ENCODE data around the gene OR51Q1.

Gene OR51Q1

GRCh38 chr11:5443835-5444393 is 22.0 kb downstream of the OR51Q1 start:
- H3K27me3 ChIP-seq (ENCODE audit: control insufficient read depth in 1 of 2, insufficient read depth in 2 of 2, low read length in 2 of 2) = no peaks in the 10 kb centered on the region
- no peak overlapping the region for H3K4me3 ChIP-seq (ENCODE audit: low read length in 2 of 2)
- no peaks in the 10 kb centered on the region for H3K4me1 ChIP-seq (ENCODE audit: control insufficient read depth, insufficient read depth, low read length)

GRCh38 chr11:5449023-5449422 is 27.1 kb downstream of the OR51Q1 start, which contains the start of gene OR51I2:
OR51I2 (plus strand) TSS chr11:5449323; CDS start chr11:5453489, 4,166 bp downstream.
- peaks cover 0 to 2% of the 10 kb centered on the region in 2 donors for H3K27me3 ChIP-seq (ENCODE audit: control insufficient read depth in 1 of 2, insufficient read depth in 2 of 2, low read length in 2 of 2)
- H3K4me1 ChIP-seq (ENCODE audit: control insufficient read depth, insufficient read depth, low read length) = no peaks in the 10 kb centered on the region
- no peak within 1 kb of the TSS for H3K9ac ChIP-seq (ENCODE audit: low read length in 2 of 2)
- no peaks in the 10 kb centered on the region for H3K9me3 ChIP-seq (ENCODE audit: control insufficient read depth in 2 of 2, low read length in 2 of 2)
- no peaks in the 10 kb centered on the region for H3K36me3 ChIP-seq (ENCODE audit: control insufficient read depth in 2 of 2, insufficient read depth in 2 of 2, low read length in 2 of 2)
- no peak within 1 kb of the TSS for H3K27ac ChIP-seq (ENCODE audit: low read length)
- H3K4me3 ChIP-seq (ENCODE audit: low read length in 2 of 2) = no peak within 1 kb of the TSS

More at GRCh38 chr11:5443835-5444393, 22.0 kb downstream of the OR51Q1 start:
- Histone ChIP-seq H3K36me3 (ENCODE audit: control insufficient read depth in 2 of 2, insufficient read depth in 2 of 2, low read length in 2 of 2) (no peaks in the 10 kb centered on the region), H3K9ac (ENCODE audit: low read length in 2 of 2) (no peak overlapping the region), H3K9me3 (ENCODE audit: control insufficient read depth in 2 of 2, low read length in 2 of 2) (no peaks in the 10 kb centered on the region), H3K27ac (ENCODE audit: low read length) (no peak overlapping the region)

- Histone ChIP-seq H3K4me1 (ENCODE audit: control insufficient read depth, insufficient read depth, low read length) (no peaks in the 10 kb centered on the region), H3K9ac (ENCODE audit: low read length in 2 of 2) (no peak overlapping the region), H3K4me3 (ENCODE audit: low read length in 2 of 2) (no peak overlapping the region), H3K27ac (ENCODE audit: low read length) (no peak overlapping the region), H3K36me3 (ENCODE audit: control insufficient read depth in 2 of 2, insufficient read depth in 2 of 2, low read length in 2 of 2) (no peaks in the 10 kb centered on the region), H3K27me3 (ENCODE audit: control insufficient read depth in 1 of 2, insufficient read depth in 2 of 2, low read length in 2 of 2) (peaks cover 0 to 2% of the 10 kb centered on the region in 2 donors), H3K9me3 (ENCODE audit: control insufficient read depth in 2 of 2, low read length in 2 of 2) (no peaks in the 10 kb centered on the region)
These were observed 27.5 kb downstream of the OR51Q1 start for GRCh38 chr11:5449432-5449831.

GRCh38 chr11:5460983-5461621 is 39.2 kb downstream of the OR51Q1 start:
- Histone ChIP-seq H3K9me3 (ENCODE audit: control insufficient read depth in 2 of 2, low read length in 2 of 2) (no peaks in the 10 kb centered on the region), H3K4me1 (ENCODE audit: control insufficient read depth, insufficient read depth, low read length) (no peaks in the 10 kb centered on the region), H3K27ac (ENCODE audit: low read length) (no peak overlapping the region), H3K9ac (ENCODE audit: low read length in 2 of 2) (no peak overlapping the region), H3K4me3 (ENCODE audit: low read length in 2 of 2) (no peak overlapping the region), H3K36me3 (ENCODE audit: control insufficient read depth in 2 of 2, insufficient read depth in 2 of 2, low read length in 2 of 2) (no peaks in the 10 kb centered on the region), H3K27me3 (ENCODE audit: control insufficient read depth in 1 of 2, insufficient read depth in 2 of 2, low read length in 2 of 2) (no peaks in the 10 kb centered on the region)

- Histone ChIP-seq H3K9ac (ENCODE audit: low read length in 2 of 2) (no peak overlapping the region), H3K27ac (ENCODE audit: low read length) (no peak overlapping the region), H3K36me3 (ENCODE audit: control insufficient read depth in 2 of 2, insufficient read depth in 2 of 2, low read length in 2 of 2) (no peaks in the 10 kb centered on the region), H3K9me3 (ENCODE audit: control insufficient read depth in 2 of 2, low read length in 2 of 2) (no peaks in the 10 kb centered on the region), H3K4me1 (ENCODE audit: control insufficient read depth, insufficient read depth, low read length) (no peaks in the 10 kb centered on the region), H3K4me3 (ENCODE audit: low read length in 2 of 2) (no peak overlapping the region), H3K27me3 (ENCODE audit: control insufficient read depth in 1 of 2, insufficient read depth in 2 of 2, low read length in 2 of 2) (peaks cover 0 to 5% of the 10 kb centered on the region in 2 donors)
These were observed 45.6 kb downstream of the OR51Q1 start for GRCh38 chr11:5467527-5467926.

All from stomach smooth muscle (tissue), 2 donors.